Gastrocnemius medialis (tissue), 4 donors: Measurements from ENCODE around the gene NYAP1. TPM values are rescaled to one million over a fixed set of nuclear protein-coding genes. Genes with fewer than 3 reads are reported as not detected.
"Not testable (repeated sequence)": the region's sequence is repeated elsewhere in the genome, so short reads cannot be mapped to it uniquely, and the experiment has no call there.

Source experiments
- ATAC-seq, 2 donors: fragments of 150-250 bp; one replicate each; pipeline ENCODE4 v1.9.1; 2016
- DNase-seq, 2 donors: peaks; one replicate each; pipeline ENCODE4 v3.0.0-alpha.2; 2019
- H3K27ac ChIP-seq, 4 donors: fragments of 200-600 bp; sonication (generic); 1 replicate in 1 of 4; 2 replicates in 3 of 4; pipeline ENCODE4 v1.5.1; 2016 to 2018; ENCODE audit warnings: mild to moderate bottlenecking in 2 of 4, moderate library complexity in 1 of 4
- H3K27me3 ChIP-seq, 3 donors: fragments of 200-600 bp; sonication (generic) in 2 of 3; 1 replicate in 1 of 3; 2 replicates in 2 of 3; pipeline versions ENCODE4 v1.5.1 to v1.6.0; 2016 to 2019; ENCODE audit warnings: mild to moderate bottlenecking in 1 of 3, moderate library complexity in 1 of 3
- H3K36me3 ChIP-seq, 2 donors: fragments of 200-600 bp; sonication (generic) in 1 of 2; one replicate each; pipeline ENCODE4 v1.5.1; 2017 to 2018
- H3K4me1 ChIP-seq, 2 donors: fragments of 200-600 bp; sonication (generic) in 1 of 2; one replicate each; pipeline ENCODE4 v1.5.1; 2016 to 2017; ENCODE audit warnings: mild to moderate bottlenecking in 2 of 2
- H3K4me3 ChIP-seq, 4 donors: fragments of 200-600 bp; sonication (generic) in 3 of 4; 1 replicate in 1 of 4; 2 replicates in 3 of 4; pipeline ENCODE4 v1.5.1; 2016 to 2019; ENCODE audit warnings: mild to moderate bottlenecking in 2 of 4
- H3K9me3 ChIP-seq, 3 donors: fragments of 200-600 bp; sonication (generic) in 2 of 3; 1 replicate in 1 of 3; 2 replicates in 2 of 3; pipeline ENCODE4 v1.5.1; 2016 to 2019
- POLR2A ChIP-seq, 2 donors: fragments of 450-650 bp; IDR thresholded peaks; one replicate each; pipeline ENCODE4 v1.6.1; 2017; ENCODE audit warnings: antibody characterized with exemption in 2 of 2, mild to moderate bottlenecking in 2 of 2, moderate library complexity in 2 of 2
- in situ Hi-C, 4 donors: fragments of 200-750 bp; cut with MboI; loops; one replicate each; pipeline versions ENCODE4 v1.15.0 to v1.8.0; 2017; ENCODE audit warnings: low sequenced_read_pairs in 4 of 4
- intact Hi-C: fragments of 100-400 bp; cut with DNase I; formaldehyde crosslinking; loops from one replicate; pipeline ENCODE4 v1.15.1; 2023; ENCODE audit warnings: low total_unique reads
- total RNA-seq, 4 donors: library from RNA; depleted of rRNA; stranded (reverse); fragments of >200 nt; gene quantifications; one replicate each; pipeline versions ENCODE4 v1.1.0 to v1.2.3, GENCODE V29; 2016
- TF ChIP-seq, protein P1 (sequence below), 5 experiments: fragments of 450-650 bp in 3 of 5; fragments of 200-600 bp in 2 of 5; sonication (generic) in 2 of 5; IDR thresholded peaks in 4 of 5; conservative IDR thresholded peaks in 1 of 5; 1 replicate in 4 of 5; 2 replicates in 1 of 5; pipeline ENCODE4 v1.5.1; 2016 to 2019; ENCODE audit warnings: antibody characterized with exemption in 5 of 5, mild to moderate bottlenecking in 3 of 5, moderate library complexity in 3 of 5

NYAP1 gene
- total RNA-seq, 4 donors from 2014 or later: 0.29 TPM; not detected in 3

DNA sequence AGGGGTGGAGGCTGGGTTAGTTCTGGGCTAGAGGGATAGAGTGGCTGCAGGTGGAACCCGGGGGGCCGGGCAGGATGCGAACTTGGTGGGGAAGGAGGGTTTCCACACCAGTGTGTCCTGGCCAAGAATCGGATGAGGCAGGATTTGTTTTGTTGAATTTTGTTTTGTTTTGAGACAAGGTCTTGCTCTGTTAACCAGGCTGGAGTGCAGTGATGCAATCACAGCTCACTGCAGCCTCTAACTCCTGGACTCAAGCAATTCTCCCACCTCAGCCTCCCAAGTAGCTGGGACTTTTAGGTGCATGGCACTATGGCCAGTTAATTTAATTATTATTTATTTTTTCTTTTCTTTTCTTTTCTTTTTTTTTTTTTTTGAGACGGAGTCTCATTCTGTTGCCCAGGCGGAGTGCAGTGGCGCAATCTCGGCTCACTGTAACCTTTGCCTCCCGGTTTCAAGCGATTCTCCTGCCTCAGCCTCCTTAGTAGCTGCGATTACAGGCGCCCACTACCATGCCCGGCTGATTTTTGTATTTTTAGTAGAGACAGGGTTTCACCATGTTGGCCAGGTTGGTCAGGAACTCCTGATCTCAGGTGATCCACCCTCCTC lies 34.4 kb upstream of the NYAP1 start:
- no peak for DNase-seq
- intact Hi-C loops (no loop called here), in situ Hi-C loops (loop anchor here in 1 of 4 donors (25.0 kb wide), 1 partner anchor 413 kb away; the partner anchor contains the start of genes SLC12A9 and TRIP6)
- TF ChIP-seq, protein P1, sequence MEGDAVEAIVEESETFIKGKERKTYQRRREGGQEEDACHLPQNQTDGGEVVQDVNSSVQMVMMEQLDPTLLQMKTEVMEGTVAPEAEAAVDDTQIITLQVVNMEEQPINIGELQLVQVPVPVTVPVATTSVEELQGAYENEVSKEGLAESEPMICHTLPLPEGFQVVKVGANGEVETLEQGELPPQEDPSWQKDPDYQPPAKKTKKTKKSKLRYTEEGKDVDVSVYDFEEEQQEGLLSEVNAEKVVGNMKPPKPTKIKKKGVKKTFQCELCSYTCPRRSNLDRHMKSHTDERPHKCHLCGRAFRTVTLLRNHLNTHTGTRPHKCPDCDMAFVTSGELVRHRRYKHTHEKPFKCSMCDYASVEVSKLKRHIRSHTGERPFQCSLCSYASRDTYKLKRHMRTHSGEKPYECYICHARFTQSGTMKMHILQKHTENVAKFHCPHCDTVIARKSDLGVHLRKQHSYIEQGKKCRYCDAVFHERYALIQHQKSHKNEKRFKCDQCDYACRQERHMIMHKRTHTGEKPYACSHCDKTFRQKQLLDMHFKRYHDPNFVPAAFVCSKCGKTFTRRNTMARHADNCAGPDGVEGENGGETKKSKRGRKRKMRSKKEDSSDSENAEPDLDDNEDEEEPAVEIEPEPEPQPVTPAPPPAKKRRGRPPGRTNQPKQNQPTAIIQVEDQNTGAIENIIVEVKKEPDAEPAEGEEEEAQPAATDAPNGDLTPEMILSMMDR (IDR thresholded peaks at IDR 0.05 in 4 of 5, conservative IDR thresholded peaks at IDR 0.05 in 1 of 5): no peak
- TF ChIP-seq POLR2A (IDR thresholded peaks at IDR 0.05): no peak
- no peak overlapping the region for H3K4me3 ChIP-seq
- peaks cover 0 to 4% of the 10 kb centered on the region in 2 donors for H3K4me1 ChIP-seq
- no peaks in the 10 kb centered on the region for H3K27me3 ChIP-seq
- H3K36me3 ChIP-seq: no peaks in the 10 kb centered on the region
- no peak for ATAC-seq
- no peaks in the 10 kb centered on the region for H3K9me3 ChIP-seq
- peak overlapping the region; percentile 88 to 94 (median 92) for H3K27ac ChIP-seq

DNA sequence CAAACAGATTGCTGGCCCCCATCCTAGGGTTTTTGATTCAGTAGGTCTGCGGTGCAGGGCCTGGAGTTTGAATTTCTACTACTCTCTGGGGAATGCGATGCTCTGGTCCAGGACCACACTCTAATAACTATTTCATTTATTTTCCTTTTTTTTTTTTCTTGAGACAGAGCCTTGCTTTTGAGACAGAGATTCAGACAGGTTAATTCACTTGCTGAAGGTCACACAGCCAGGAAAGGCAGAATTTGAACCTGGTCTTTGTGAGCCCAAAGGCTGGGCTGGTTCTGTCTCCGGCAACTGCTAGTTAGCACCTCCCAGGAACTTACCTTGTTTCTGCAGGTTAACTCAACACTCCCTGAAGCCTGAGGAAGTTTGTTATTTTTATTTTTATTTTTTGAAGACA lies 31.2 kb upstream of the NYAP1 start:
- H3K9me3 ChIP-seq: no peaks in the 10 kb centered on the region
- TF ChIP-seq, protein P1 (IDR thresholded peaks at IDR 0.05 in 4 of 5, conservative IDR thresholded peaks at IDR 0.05 in 1 of 5): no peak
- TF ChIP-seq POLR2A (IDR thresholded peaks at IDR 0.05): no peak
- intact Hi-C loops: no loop called here

DNA sequence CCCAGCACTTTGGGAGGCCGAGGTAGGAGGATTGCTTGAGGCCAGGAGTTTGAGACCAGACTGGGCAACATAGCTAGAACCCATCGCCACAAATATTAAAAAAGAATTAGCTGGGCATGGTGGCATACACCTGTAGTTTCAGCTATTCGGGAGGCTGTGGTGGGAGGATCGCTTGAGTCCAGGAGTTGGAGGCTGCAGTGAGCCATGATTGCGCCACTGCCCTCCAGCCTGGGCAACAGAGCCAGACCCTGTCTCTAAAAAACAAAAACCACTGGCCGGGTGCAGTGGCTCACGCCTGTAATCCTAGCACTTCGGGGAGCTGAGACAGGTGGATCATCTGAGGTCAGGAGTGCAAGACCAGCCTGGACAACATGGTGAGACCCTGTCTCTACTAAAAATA lies 29.9 kb upstream of the NYAP1 start:
- in situ Hi-C loops: loop anchor here in 3 of 4 donors (25.0 kb wide), 3 partner anchors 108 to 408 kb away; partner anchors contain the start of genes SLC12A9 (in 2 of the 3), TRIP6 (in 2 of the 3), EPO (in 1 of the 3) and POP7 (in 1 of the 3)
- intact Hi-C loops: not testable (repeated sequence)

More for the DNA sequence above, 31.2 kb upstream of the NYAP1 start:
- Histone ChIP-seq H3K27ac (no peak overlapping the region), H3K4me1 (peaks cover 0 to 4% of the 10 kb centered on the region in 2 donors), H3K27me3 (no peaks in the 10 kb centered on the region), H3K36me3 (no peaks in the 10 kb centered on the region), H3K4me3 (no peak overlapping the region)
- in situ Hi-C loops: loop anchor here in 3 of 4 donors (25.0 kb wide), 3 partner anchors 110 to 410 kb away; partner anchors contain the start of genes SLC12A9 (in 2 of the 3), TRIP6 (in 2 of the 3), EPO (in 1 of the 3) and POP7 (in 1 of the 3)
- no peak for DNase-seq
- ATAC-seq: no peak

DNA sequence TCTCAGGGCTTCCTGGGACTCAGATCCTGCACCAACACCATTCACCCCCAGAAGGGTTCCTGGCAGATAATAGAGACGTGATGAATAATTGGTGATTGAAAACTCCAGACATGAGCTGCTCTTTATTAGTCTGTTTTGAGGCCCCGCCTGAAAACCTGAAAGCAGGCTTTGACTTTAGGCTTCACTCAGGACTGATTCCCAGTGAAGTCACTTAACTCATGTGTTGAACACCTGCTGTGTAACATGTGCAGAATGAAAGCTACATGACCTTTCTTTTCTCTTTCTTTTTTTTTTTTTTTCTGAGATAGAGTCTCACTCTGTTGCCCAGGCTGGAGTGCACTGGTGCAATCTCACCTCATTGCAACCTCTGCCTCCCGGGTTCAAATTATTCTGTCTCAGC lies 28.5 kb upstream of the NYAP1 start:
- in situ Hi-C loops (loop anchor here in 3 of 4 donors (25.0 kb wide), 3 partner anchors 107 to 407 kb away; partner anchors contain the start of genes SLC12A9 (in 2 of the 3), TRIP6 (in 2 of the 3), EPO (in 1 of the 3) and POP7 (in 1 of the 3)), intact Hi-C loops (no loop called here)
- DNase-seq (no peak), ATAC-seq (no peak)
- Histone ChIP-seq H3K36me3 (no peaks in the 10 kb centered on the region), H3K4me3 (no peak overlapping the region), H3K9me3 (no peaks in the 10 kb centered on the region), H3K4me1 (peaks cover 0 to 4% of the 10 kb centered on the region in 2 donors), H3K27me3 (no peaks in the 10 kb centered on the region), H3K27ac (no peak overlapping the region)
- TF ChIP-seq, protein P1 (IDR thresholded peaks at IDR 0.05 in 4 of 5, conservative IDR thresholded peaks at IDR 0.05 in 1 of 5): no peak
- TF ChIP-seq POLR2A (IDR thresholded peaks at IDR 0.05): no peak

More for the DNA sequence above, 29.9 kb upstream of the NYAP1 start:
- H3K9me3 ChIP-seq, ATAC-seq, H3K27me3 ChIP-seq, H3K4me3 ChIP-seq, H3K27ac ChIP-seq, H3K36me3 ChIP-seq, DNase-seq, H3K4me1 ChIP-seq: not testable (repeated sequence)

DNA sequence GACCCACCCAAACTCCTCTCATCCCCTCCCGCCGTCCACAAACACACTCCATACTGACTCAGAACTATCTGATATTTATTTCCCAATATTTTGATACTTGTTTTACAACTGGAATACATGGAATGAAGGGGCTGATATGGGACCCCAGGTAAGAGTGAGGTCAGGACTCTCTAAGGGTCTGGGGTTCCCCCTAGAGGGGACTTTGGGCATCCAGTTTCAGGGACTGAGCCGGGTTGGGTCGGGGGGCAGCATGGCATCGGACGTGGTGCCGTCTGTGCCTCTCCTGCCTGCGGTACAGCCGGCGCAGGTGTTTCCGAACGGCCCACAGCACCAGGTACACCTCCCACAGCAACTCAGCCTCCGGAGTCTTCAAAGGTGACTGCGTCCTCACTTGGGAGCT lies 27.2 kb upstream of the NYAP1 start:
- Histone ChIP-seq H3K4me1 (no peaks in the 10 kb centered on the region), H3K9me3 (no peaks in the 10 kb centered on the region), H3K36me3 (no peaks in the 10 kb centered on the region), H3K27ac (no peak overlapping the region), H3K27me3 (no peaks in the 10 kb centered on the region), H3K4me3 (no peak overlapping the region)
- intact Hi-C loops: no loop called here
- DNase-seq (no peak), ATAC-seq (no peak)
- in situ Hi-C loops: loop anchor here in 3 of 4 donors (25.0 kb wide), 3 partner anchors 106 to 406 kb away; partner anchors contain the start of genes SLC12A9 (in 2 of the 3), TRIP6 (in 2 of the 3), EPO (in 1 of the 3) and POP7 (in 1 of the 3)
- no peak for TF ChIP-seq POLR2A (IDR thresholded peaks at IDR 0.05)
- TF ChIP-seq, protein P1 (IDR thresholded peaks at IDR 0.05 in 4 of 5, conservative IDR thresholded peaks at IDR 0.05 in 1 of 5): no peak
